Endodermal cell (in vitro differentiated cells): Measurements from ENCODE around the gene MNX1. TPM values are rescaled to one million over a fixed set of nuclear protein-coding genes. Genes with fewer than 3 reads are reported as not detected.

Experiments
- DNase-seq: peaks from one replicate; pipeline ENCODE4 v3.0.0-alpha.2; 2017
- H3K27ac ChIP-seq: 2 replicates; pipeline ENCODE4 v1.5.1; 2013; ENCODE audit warnings: mild to moderate bottlenecking, low read depth, low read length, moderate library complexity
- H3K27me3 ChIP-seq: 2 replicates; pipeline ENCODE4 v1.6.1; 2013; ENCODE audit warnings: mild to moderate bottlenecking, low read length, moderate library complexity; ENCODE audit not compliant: insufficient read depth, control insufficient read depth, poor library complexity, severe bottlenecking
- H3K36me3 ChIP-seq: 2 replicates; pipeline ENCODE4 v1.7.0; 2013; ENCODE audit warnings: mild to moderate bottlenecking, low read length, moderate library complexity; ENCODE audit not compliant: control insufficient read depth, insufficient read depth
- H3K4me1 ChIP-seq: one replicate; pipeline ENCODE4 v1.7.0; 2013; ENCODE audit warnings: low read length; ENCODE audit not compliant: control insufficient read depth, insufficient read depth
- H3K4me3 ChIP-seq: 2 replicates; pipeline ENCODE4 v1.5.1; 2013; ENCODE audit warnings: mild to moderate bottlenecking, low read length, moderate library complexity
- H3K9ac ChIP-seq: 2 replicates; pipeline ENCODE4 v1.6.1; 2013; ENCODE audit warnings: mild to moderate bottlenecking, low read length, moderate library complexity; ENCODE audit not compliant: poor library complexity, severe bottlenecking; ENCODE audit errors: extremely low read depth
- H3K9me3 ChIP-seq: 2 replicates; pipeline ENCODE4 v1.6.1; 2013; ENCODE audit warnings: mild to moderate bottlenecking, low read length, moderate library complexity; ENCODE audit not compliant: control insufficient read depth
- H3K27ac Mint-ChIP-seq: 2 replicates; pipeline ENCODE4 v1.8.0; 2020; ENCODE audit warnings: mixed read lengths
- H3K27me3 Mint-ChIP-seq: 2 replicates; pipeline ENCODE4 v1.8.0; 2021; ENCODE audit warnings: mild to moderate bottlenecking, mixed read lengths; ENCODE audit not compliant: insufficient read depth
- H3K36me3 Mint-ChIP-seq: 2 replicates; pipeline ENCODE4 v1.8.0; 2020; ENCODE audit warnings: low read depth, mixed read lengths
- H3K4me1 Mint-ChIP-seq: 2 replicates; pipeline ENCODE4 v1.8.0; 2020; ENCODE audit warnings: mixed read lengths
- H3K4me3 Mint-ChIP-seq: 2 replicates; pipeline ENCODE4 v1.8.0; 2020; ENCODE audit warnings: mild to moderate bottlenecking, moderate library complexity, mixed read lengths
- H3K9me3 Mint-ChIP-seq: 2 replicates; pipeline ENCODE4 v1.8.0; 2020; ENCODE audit warnings: mild to moderate bottlenecking, mixed read lengths
- CTCF ChIP-seq: fragments of 200-600 bp; sonication (generic); conservative IDR thresholded peaks from 2 replicates; pipeline ENCODE4 v1.5.0; 2021; ENCODE audit warnings: antibody characterized with exemption, mild to moderate bottlenecking
- WGBS, 2 experiments: methylation state at CpG; one replicate each; pipeline versions ENCODE4 v1.1.5 to v1.1.7; 2013; ENCODE audit warnings: missing lambda C conversion rate in 2 of 2, mixed read lengths in 1 of 2; ENCODE audit not compliant: insufficient coverage in 1 of 2, insufficient read length in 1 of 2; 5-methylcytosine and 5-hydroxymethylcytosine counted together
- total RNA-seq, 2 donors: library from RNA; stranded (reverse); fragmentation: NEBNext Ultra II Directional in 1 of 2; extraction: Animal tissue kit (Norgen Biotek cat#: 25700) in 1 of 2; gene quantifications; 2 replicates in 1 of 2; 3 replicates in 1 of 2; pipeline ENCODE4 v1.2.1, GENCODE V29; 2021

Gene MNX1
- total RNA-seq, 2 donors from 2014 or later, result 14.5 to 18.7 TPM

- Histone ChIP-seq H3K9ac (no peak overlapping the region), H3K27ac (no peak overlapping the region), H3K27me3 (peaks cover 89% of the 10 kb centered on the region), H3K4me3 (peak overlapping the region; percentile 87), H3K9me3 (no peaks in the 10 kb centered on the region), H3K4me1 (peaks cover 14% of the 10 kb centered on the region), H3K36me3 (no peaks in the 10 kb centered on the region)
- Mint-ChIP-seq H3K4me1 (peaks cover 26% of the 10 kb centered on the region), H3K27ac (no peak overlapping the region), H3K4me3 (peak overlapping the region; percentile 75), H3K27me3 (peaks cover 85% of the 10 kb centered on the region), H3K9me3 (no peaks in the 10 kb centered on the region), H3K36me3 (peaks cover 6% of the 10 kb centered on the region)
- 17% methylated on average over 20 to 35 of the region's 35 CpGs for whole genome bisulfite sequencing, 2 experiments
- DNase-seq, result peak; percentile 62
- no peak for TF ChIP-seq CTCF
These were observed 2.0 kb downstream of the MNX1 start for GRCh38 chr7:157008206-157009169.

- Histone ChIP-seq H3K4me3 (peak overlapping the region; percentile 87), H3K27me3 (peaks cover 89% of the 10 kb centered on the region), H3K4me1 (peaks cover 14% of the 10 kb centered on the region), H3K36me3 (no peaks in the 10 kb centered on the region), H3K27ac (no peak overlapping the region), H3K9me3 (no peaks in the 10 kb centered on the region), H3K9ac (no peak overlapping the region)
- Mint-ChIP-seq H3K4me3 (peak overlapping the region; percentile 75), H3K4me1 (peaks cover 24% of the 10 kb centered on the region), H3K36me3 (peaks cover 6% of the 10 kb centered on the region), H3K27me3 (peaks cover 84% of the 10 kb centered on the region), H3K9me3 (no peaks in the 10 kb centered on the region), H3K27ac (no peak overlapping the region)
- no peak for TF ChIP-seq CTCF
- peak; percentile 49 for DNase-seq
- WGBS, 2 experiments, result 28 to 31% methylated on average over 12 to 18 of the region's 18 CpGs
These were observed 2.9 kb downstream of the MNX1 start for GRCh38 chr7:157007470-157008066.

GRCh38 chr7:157006829-157007469, 3.5 kb downstream of the MNX1 start:
- H3K36me3 Mint-ChIP-seq, result peaks cover 6% of the 10 kb centered on the region
- Histone ChIP-seq H3K9me3 (no peaks in the 10 kb centered on the region), H3K9ac (no peak overlapping the region), H3K4me3 (peak overlapping the region; percentile 87), H3K36me3 (no peaks in the 10 kb centered on the region), H3K27me3 (peaks cover 89% of the 10 kb centered on the region), H3K27ac (no peak overlapping the region), H3K4me1 (peaks cover 12% of the 10 kb centered on the region)
- no peak overlapping the region for H3K27ac Mint-ChIP-seq
- no peak for TF ChIP-seq CTCF
- whole genome bisulfite sequencing, 2 experiments, result 37% methylated on average over 7 of the region's 7 CpGs; no CpG with 5 or more reads in 1 of the 2 experiments
- H3K4me3 Mint-ChIP-seq, result peak overlapping the region; percentile 75
- H3K4me1 Mint-ChIP-seq, result peaks cover 25% of the 10 kb centered on the region
- H3K9me3 Mint-ChIP-seq, result no peaks in the 10 kb centered on the region
- H3K27me3 Mint-ChIP-seq, result peaks cover 84% of the 10 kb centered on the region
- DNase-seq, result no peak
